Kasumi-1 (cell line): Measurements from ENCODE around the gene RASAL1.
A peak's percentile ranks its signal among the peaks of the same experiment; 100 is the strongest.

Experiments
- DNase-seq, 2 experiments: peaks; one replicate each; lab custom pipeline; 2025; lab: John Stamatoyannopoulos, UW

The RASAL1 gene

GRCh38 chr12:113072136-113072535 is 63.4 kb downstream of the RASAL1 start:
- no peak for DNase-seq

GRCh38 chr12:113071135-113072112 is 64.1 kb downstream of the RASAL1 start:
- DNase-seq: no peak

GRCh38 chr12:113070117-113070906 is 65.2 kb downstream of the RASAL1 start:
- peak; percentile 43 to 59 for DNase-seq

- no peak for DNase-seq
Observed at GRCh38 chr12:113069751-113070116, 65.8 kb downstream of the RASAL1 start.

GRCh38 chr12:113069149-113069548 is 66.4 kb downstream of the RASAL1 start:
- no peak for DNase-seq

GRCh38 chr12:113067987-113068935 is 67.3 kb downstream of the RASAL1 start:
- DNase-seq: no peak

GRCh38 chr12:113066813-113067400 is 68.7 kb downstream of the RASAL1 start:
- DNase-seq: no peak

GRCh38 chr12:113065126-113066007 is 70.2 kb downstream of the RASAL1 start:
- DNase-seq: peak; percentile 21 to 28

- no peak for DNase-seq
Observed at GRCh38 chr12:113064395-113065125, 71.0 kb downstream of the RASAL1 start.

- DNase-seq: no peak
Observed at GRCh38 chr12:113063396-113064350, 71.9 kb downstream of the RASAL1 start.

- no peak for DNase-seq
Observed at GRCh38 chr12:113062502-113063395, 72.8 kb downstream of the RASAL1 start.

GRCh38 chr12:113061061-113061694 is 74.4 kb downstream of the RASAL1 start:
- DNase-seq: no peak

GRCh38 chr12:113060336-113060960 is 75.1 kb downstream of the RASAL1 start:
- DNase-seq: no peak

- DNase-seq: no peak
Observed at GRCh38 chr12:113059071-113059595, 76.4 kb downstream of the RASAL1 start.

- DNase-seq: no peak
Observed at GRCh38 chr12:113058553-113058952, 77.0 kb downstream of the RASAL1 start.
